Middle frontal gyrus (tissue), 1 donor: ENCODE data around the gene TMEM47.

Source experiments
- DNase-seq: peaks from one replicate; pipeline ENCODE4 v3.0.0-alpha.2; 2015; ENCODE audit warnings: low spot score; ENCODE audit errors: extremely low spot score

TMEM47 gene

DNA sequence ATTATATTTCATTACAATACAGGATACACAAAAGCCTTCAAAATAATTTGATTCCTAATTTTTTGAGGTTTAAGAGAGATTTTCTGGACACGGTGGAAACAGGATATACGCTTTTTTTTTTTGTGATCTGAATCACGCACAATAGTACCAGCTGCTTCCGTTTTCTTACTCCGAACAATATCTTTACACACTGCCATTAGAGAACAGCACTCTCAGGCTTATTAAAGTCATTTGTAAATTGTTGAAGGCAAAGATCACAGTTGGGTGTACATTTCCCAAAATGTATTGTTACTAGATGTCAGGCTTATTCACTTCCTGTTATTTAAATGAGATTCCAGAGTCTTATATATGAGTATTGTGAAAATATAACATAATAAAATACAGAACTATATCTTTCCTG lies 71.5 kb downstream of the TMEM47 start:
- DNase-seq = no peak

DNA sequence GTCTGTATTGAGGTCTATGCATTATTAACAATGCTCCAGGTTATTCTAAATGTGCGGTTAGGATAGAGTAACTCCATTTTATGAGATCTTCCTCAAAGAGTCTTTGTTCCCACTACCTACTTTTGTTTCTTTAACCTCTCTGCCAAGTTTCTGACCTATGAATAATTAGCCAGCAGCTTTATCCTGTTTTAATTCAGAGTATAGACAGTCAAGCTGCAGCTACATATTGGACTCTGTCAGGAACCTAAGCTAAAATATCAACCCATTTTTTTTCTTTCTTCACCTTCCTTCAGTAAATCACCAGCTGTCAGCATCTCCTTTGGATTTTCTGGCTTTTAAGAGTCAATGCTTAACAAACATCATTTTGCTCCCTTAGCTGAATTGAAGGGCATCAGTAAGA lies 72.3 kb downstream of the TMEM47 start:
- DNase-seq = no peak

DNA sequence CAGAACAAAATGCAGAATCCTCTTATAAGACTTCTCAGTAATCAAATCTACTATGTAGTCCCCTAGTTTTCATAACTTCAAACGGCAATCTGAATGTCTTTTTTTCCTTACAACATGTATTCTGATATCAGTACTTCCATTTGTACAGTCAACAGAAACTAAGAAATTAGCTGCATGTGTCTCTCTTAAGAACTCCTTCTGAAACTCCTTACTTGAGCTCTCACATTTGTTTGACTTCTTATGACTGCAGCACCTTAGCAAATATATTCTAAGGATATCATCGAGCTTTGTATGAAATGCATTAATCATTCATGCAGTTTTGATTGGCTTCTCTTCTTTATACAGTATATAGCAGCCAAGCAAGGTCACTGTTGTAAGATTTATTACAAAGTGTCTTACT lies 77.0 kb downstream of the TMEM47 start:
- no peak for DNase-seq

DNA sequence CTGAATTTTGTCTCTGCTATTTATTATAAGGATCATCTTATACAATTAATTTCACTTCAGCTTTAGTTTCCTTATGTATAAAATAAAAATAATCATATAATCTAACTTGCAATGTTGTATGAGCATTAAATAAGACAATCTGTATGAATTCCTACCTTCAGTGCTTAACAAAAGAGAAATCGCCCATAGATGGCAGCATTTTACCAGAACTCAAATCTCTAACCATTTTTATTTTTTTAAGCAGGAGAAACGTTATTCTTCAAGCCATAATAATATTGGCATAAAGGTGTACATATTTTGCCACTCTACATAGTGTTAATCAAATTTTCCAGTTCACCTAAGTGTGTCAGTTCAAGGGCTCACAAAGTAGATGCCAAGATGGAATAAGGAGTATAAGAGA lies 78.8 kb downstream of the TMEM47 start:
- DNase-seq = no peak
